T-helper 2 cell treated with Interferon-gamma antibody and Interleukin-4, amounts not matched to agents 5 μg/mL and 100 μg/mL, for 36 hours (primary cell): ENCODE measurements around the gene DLG1.

Source experiments
- DNase-seq: peaks from one replicate; pipeline ENCODE4 v3.0.0; 2021; ENCODE audit warnings: low spot score
- H3K27ac Mint-ChIP-seq: one replicate; pipeline ENCODE4 v1.8.0; 2021; ENCODE audit warnings: mild to moderate bottlenecking, mixed read lengths
- H3K27me3 Mint-ChIP-seq: one replicate; pipeline ENCODE4 v1.8.0; 2021; ENCODE audit warnings: low read depth, mixed read lengths
- H3K36me3 Mint-ChIP-seq: one replicate; pipeline ENCODE4 v1.8.0; 2021; ENCODE audit warnings: low read depth, mixed read lengths
- H3K4me1 Mint-ChIP-seq: one replicate; pipeline ENCODE4 v1.8.0; 2021; ENCODE audit warnings: low read depth, mixed read lengths
- H3K4me3 Mint-ChIP-seq: one replicate; pipeline ENCODE4 v1.8.0; 2022; ENCODE audit warnings: mild to moderate bottlenecking, moderate library complexity, mixed read lengths
- H3K9me3 Mint-ChIP-seq: one replicate; pipeline ENCODE4 v1.8.0; 2021; ENCODE audit warnings: mixed read lengths

DLG1 gene

GRCh38 chr3:197306374-197307086 is 8.1 kb upstream of the DLG1 start:
- Mint-ChIP-seq H3K4me3 (no peak overlapping the region), H3K27me3 (peaks cover 19% of the 10 kb centered on the region), H3K27ac (no peak overlapping the region), H3K36me3 (no peaks in the 10 kb centered on the region), H3K9me3 (no peaks in the 10 kb centered on the region), H3K4me1 (peaks cover 24% of the 10 kb centered on the region)
- DNase-seq, result no peak

GRCh38 chr3:197305854-197306253 is 7.4 kb upstream of the DLG1 start:
- Mint-ChIP-seq H3K27ac (no peak overlapping the region), H3K4me1 (peaks cover 24% of the 10 kb centered on the region), H3K4me3 (no peak overlapping the region), H3K36me3 (no peaks in the 10 kb centered on the region), H3K27me3 (peaks cover 23% of the 10 kb centered on the region), H3K9me3 (no peaks in the 10 kb centered on the region)
- DNase-seq, result peak; percentile 44

DNA sequence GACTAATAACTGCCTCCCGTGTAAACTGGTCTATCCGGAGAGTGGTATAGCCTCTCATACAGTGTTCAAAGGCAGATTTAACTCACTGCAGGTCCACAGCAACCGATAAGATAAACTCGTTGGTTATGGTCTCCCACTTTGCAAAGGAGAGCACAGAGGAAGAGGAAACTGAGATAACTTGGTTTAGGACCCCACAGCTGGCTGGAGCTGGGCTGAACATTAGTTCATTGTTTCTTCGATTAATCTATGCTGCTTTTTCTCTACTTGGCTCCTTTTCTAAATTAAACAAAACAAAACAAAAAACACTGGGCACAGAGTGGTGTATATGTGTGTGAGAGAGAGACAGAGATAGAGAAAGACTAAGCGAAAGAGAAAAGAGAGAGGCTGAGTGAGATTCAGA is 5.0 kb upstream of the DLG1 start:
- Mint-ChIP-seq H3K27me3 (peaks cover 37% of the 10 kb centered on the region), H3K4me1 (peaks cover 16% of the 10 kb centered on the region), H3K4me3 (no peak overlapping the region), H3K27ac (no peak overlapping the region), H3K36me3 (no peaks in the 10 kb centered on the region), H3K9me3 (no peaks in the 10 kb centered on the region)
- no peak for DNase-seq

- H3K4me3 Mint-ChIP-seq, result no peak overlapping the region
- peaks cover 37% of the 10 kb centered on the region for H3K27me3 Mint-ChIP-seq
- DNase-seq, result no peak
- H3K9me3 Mint-ChIP-seq, result no peaks in the 10 kb centered on the region
- no peak overlapping the region for H3K27ac Mint-ChIP-seq
- peaks cover 15% of the 10 kb centered on the region for H3K4me1 Mint-ChIP-seq
- H3K36me3 Mint-ChIP-seq, result no peaks in the 10 kb centered on the region
Measured at GRCh38 chr3:197302696-197303341, 4.4 kb upstream of the DLG1 start.

DNA sequence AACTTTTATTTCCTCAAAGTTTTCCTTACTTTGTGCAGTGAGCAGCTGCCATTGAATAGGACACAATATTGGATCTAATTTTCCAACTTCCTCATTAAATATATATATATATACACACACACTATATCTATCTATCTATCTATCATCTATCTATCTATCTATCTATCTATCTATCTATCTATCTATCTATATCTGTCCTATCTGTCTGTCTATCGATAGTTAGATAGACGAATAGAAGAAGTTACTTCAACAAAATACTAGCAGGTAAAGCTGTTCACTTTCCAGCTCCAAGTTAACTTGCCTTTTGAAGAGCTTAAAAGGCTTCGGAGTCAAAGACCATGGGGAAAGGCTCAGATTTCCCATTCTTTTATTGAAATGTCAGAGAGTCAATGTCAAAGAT is 3.6 kb upstream of the DLG1 start:
- Mint-ChIP-seq H3K36me3 (peaks cover 1% of the 10 kb centered on the region), H3K27ac (no peak overlapping the region), H3K27me3 (peaks cover 37% of the 10 kb centered on the region), H3K4me3 (no peak overlapping the region), H3K4me1 (peaks cover 15% of the 10 kb centered on the region), H3K9me3 (no peaks in the 10 kb centered on the region)
- DNase-seq, result no peak

- DNase-seq, result no peak
- peaks cover 19% of the 10 kb centered on the region for H3K4me1 Mint-ChIP-seq
Measured at GRCh38 chr3:197300361-197300760, 1.9 kb upstream of the DLG1 start.

DNA sequence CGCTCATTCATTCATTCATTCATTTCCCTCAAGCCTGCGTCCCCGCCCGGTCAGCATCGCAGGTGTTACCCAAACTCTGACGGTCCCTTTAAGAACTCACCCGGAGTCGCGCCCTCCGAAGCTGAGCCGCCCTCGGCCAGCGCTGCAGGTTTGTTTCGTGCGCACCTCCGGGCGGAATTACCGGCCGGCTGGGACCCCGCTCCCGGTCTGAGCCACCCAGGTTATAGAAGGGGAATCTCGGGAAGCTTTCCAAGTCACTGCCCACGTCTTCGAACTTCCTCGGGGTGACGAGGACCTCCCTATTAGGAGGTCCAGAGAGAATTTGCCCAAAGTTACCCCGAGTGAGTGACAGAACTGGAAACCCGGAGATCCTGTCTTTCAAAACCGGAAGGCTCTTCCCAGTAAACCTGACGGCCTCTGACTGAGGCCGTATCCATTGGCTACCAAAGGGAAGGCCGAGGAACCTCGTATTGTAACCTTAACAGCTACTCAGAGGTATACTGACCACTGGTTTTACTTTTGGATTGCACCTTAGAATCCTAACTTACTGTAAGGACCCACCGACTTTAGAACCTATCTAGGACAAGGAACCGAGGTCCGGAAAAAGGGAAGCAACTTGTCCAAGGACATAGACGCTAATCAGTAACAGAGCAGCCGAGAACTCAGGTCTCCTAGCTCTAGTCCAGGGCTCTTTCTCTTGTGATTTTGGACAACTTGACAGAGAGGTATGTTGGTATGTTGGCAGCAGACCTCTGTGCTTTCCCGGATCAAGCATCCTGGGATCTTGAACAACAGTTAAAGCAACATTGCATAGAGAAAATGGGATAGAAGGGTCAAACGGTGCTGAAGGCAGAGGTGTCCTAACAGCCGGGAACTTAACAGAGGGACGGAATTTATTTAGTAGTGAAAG is 788 bp upstream of the DLG1 start:
- Mint-ChIP-seq H3K27me3 (peaks cover 32% of the 10 kb centered on the region), H3K9me3 (no peaks in the 10 kb centered on the region), H3K4me1 (peaks cover 19% of the 10 kb centered on the region), H3K36me3 (peaks cover 12% of the 10 kb centered on the region), H3K27ac (peak overlapping the region; percentile 69), H3K4me3 (peak overlapping the region; percentile 90)
- no peak for DNase-seq

More at GRCh38 chr3:197300361-197300760, 1.9 kb upstream of the DLG1 start:
- no peak overlapping the region for H3K4me3 Mint-ChIP-seq
- peaks cover 35% of the 10 kb centered on the region for H3K27me3 Mint-ChIP-seq
- H3K36me3 Mint-ChIP-seq, result peaks cover 12% of the 10 kb centered on the region
- no peaks in the 10 kb centered on the region for H3K9me3 Mint-ChIP-seq
- H3K27ac Mint-ChIP-seq, result no peak overlapping the region

- H3K4me3 Mint-ChIP-seq, result peak overlapping the region; percentile 90
Measured at GRCh38 chr3:197297476-197298340, 704 bp downstream of the DLG1 start.

GRCh38 chr3:197297002-197297401 is 1.4 kb downstream of the DLG1 start:
- Mint-ChIP-seq H3K4me3 (peak overlapping the region; percentile 86), H3K27me3 (peaks cover 18% of the 10 kb centered on the region), H3K27ac (peak overlapping the region; percentile 80), H3K4me1 (peaks cover 27% of the 10 kb centered on the region), H3K9me3 (no peaks in the 10 kb centered on the region), H3K36me3 (peaks cover 21% of the 10 kb centered on the region)
- DNase-seq, result no peak

More at GRCh38 chr3:197297476-197298340, 704 bp downstream of the DLG1 start:
- Mint-ChIP-seq H3K9me3 (no peaks in the 10 kb centered on the region), H3K27me3 (peaks cover 24% of the 10 kb centered on the region), H3K36me3 (peaks cover 16% of the 10 kb centered on the region), H3K27ac (peak overlapping the region; percentile 97), H3K4me1 (peaks cover 23% of the 10 kb centered on the region)
- peak; percentile 91 for DNase-seq

GRCh38 chr3:197296545-197296944 is 1.9 kb downstream of the DLG1 start:
- Mint-ChIP-seq H3K4me1 (peaks cover 30% of the 10 kb centered on the region), H3K27me3 (peaks cover 18% of the 10 kb centered on the region), H3K36me3 (peaks cover 26% of the 10 kb centered on the region), H3K9me3 (no peaks in the 10 kb centered on the region), H3K27ac (no peak overlapping the region), H3K4me3 (peak overlapping the region; percentile 86)
- no peak for DNase-seq

GRCh38 chr3:197295871-197296270 is 2.5 kb downstream of the DLG1 start:
- H3K27ac Mint-ChIP-seq, result no peak overlapping the region
- H3K4me3 Mint-ChIP-seq, result peak overlapping the region; percentile 30
- no peak for DNase-seq
- peaks cover 14% of the 10 kb centered on the region for H3K27me3 Mint-ChIP-seq
- H3K36me3 Mint-ChIP-seq, result peaks cover 32% of the 10 kb centered on the region
- H3K9me3 Mint-ChIP-seq, result no peaks in the 10 kb centered on the region
- peaks cover 35% of the 10 kb centered on the region for H3K4me1 Mint-ChIP-seq

GRCh38 chr3:197293605-197294237 is 4.7 kb downstream of the DLG1 start:
- H3K9me3 Mint-ChIP-seq, result no peaks in the 10 kb centered on the region
- DNase-seq, result no peak
- no peaks in the 10 kb centered on the region for H3K27me3 Mint-ChIP-seq
- no peak overlapping the region for H3K4me3 Mint-ChIP-seq
- H3K36me3 Mint-ChIP-seq, result peaks cover 43% of the 10 kb centered on the region
- no peak overlapping the region for H3K27ac Mint-ChIP-seq
- H3K4me1 Mint-ChIP-seq, result peaks cover 33% of the 10 kb centered on the region

GRCh38 chr3:197292648-197293047 is 5.8 kb downstream of the DLG1 start:
- H3K9me3 Mint-ChIP-seq, result no peaks in the 10 kb centered on the region
- H3K36me3 Mint-ChIP-seq, result peaks cover 44% of the 10 kb centered on the region
- no peaks in the 10 kb centered on the region for H3K27me3 Mint-ChIP-seq
- no peak overlapping the region for H3K4me3 Mint-ChIP-seq
- DNase-seq, result no peak
- peaks cover 32% of the 10 kb centered on the region for H3K4me1 Mint-ChIP-seq
- no peak overlapping the region for H3K27ac Mint-ChIP-seq
